ENCODE results near the gene CYTH1.

CYTH1 gene

GRCh38 chr17:78789149-78789662, 7.1 kb upstream of the CYTH1 start:
- no peaks in the 10 kb centered on the region for H3K27me3 ChIP-seq
- H3K4me3 ChIP-seq (ENCODE audit: low read depth, low read length): no peak overlapping the region
- no peak for TF ChIP-seq CTCF (IDR thresholded peaks at IDR 0.05; ENCODE audit: low read depth, low read length)
- no peaks in the 10 kb centered on the region for H3K9me3 ChIP-seq
- H3K4me1 ChIP-seq: no peaks in the 10 kb centered on the region; the same call in 1 of the 2 replicates
- no peak for DNase-seq
- peaks cover 20% of the 10 kb centered on the region for H3K36me3 ChIP-seq

GRCh38 chr17:78788451-78788850, 6.4 kb upstream of the CYTH1 start:
- Histone ChIP-seq H3K36me3 (peaks cover 17% of the 10 kb centered on the region), H3K4me3 (ENCODE audit: low read depth, low read length) (no peak overlapping the region), H3K4me1 (no peaks in the 10 kb centered on the region; the same call in 1 of the 2 replicates), H3K9me3 (no peaks in the 10 kb centered on the region), H3K27me3 (no peaks in the 10 kb centered on the region)
- no peak for TF ChIP-seq CTCF (IDR thresholded peaks at IDR 0.05; ENCODE audit: low read depth, low read length)
- no peak for DNase-seq

GRCh38 chr17:78787444-78787843, 5.4 kb upstream of the CYTH1 start:
- DNase-seq: no peak
- no peak for TF ChIP-seq CTCF (IDR thresholded peaks at IDR 0.05; ENCODE audit: low read depth, low read length)
- H3K9me3 ChIP-seq: no peaks in the 10 kb centered on the region

GRCh38 chr17:78785663-78786057, 3.6 kb upstream of the CYTH1 start:
- Histone ChIP-seq H3K4me3 (ENCODE audit: low read depth, low read length) (no peak overlapping the region), H3K4me1 (0 out of 2 replicates have a peak, but pooled peaks cover 2% of the 10 kb centered on the region), H3K27me3 (no peaks in the 10 kb centered on the region), H3K36me3 (peaks cover 3% of the 10 kb centered on the region; the same call in 1 of the 2 replicates), H3K9me3 (no peaks in the 10 kb centered on the region)
- no peak for TF ChIP-seq CTCF (IDR thresholded peaks at IDR 0.05; ENCODE audit: low read depth, low read length)
- DNase-seq: no peak

More at GRCh38 chr17:78787444-78787843, 5.4 kb upstream of the CYTH1 start:
- H3K4me3 ChIP-seq (ENCODE audit: low read depth, low read length): no peak overlapping the region
- H3K36me3 ChIP-seq: peaks cover 10% of the 10 kb centered on the region; the same call in 1 of the 2 replicates
- H3K4me1 ChIP-seq: peaks cover 2% of the 10 kb centered on the region; the same call in 1 of the 2 replicates
- H3K27me3 ChIP-seq: no peaks in the 10 kb centered on the region

GRCh38 chr17:78785011-78785662, 3.1 kb upstream of the CYTH1 start:
- no peaks in the 10 kb centered on the region for H3K9me3 ChIP-seq
- no peak for TF ChIP-seq CTCF (IDR thresholded peaks at IDR 0.05; ENCODE audit: low read depth, low read length)
- no peak for DNase-seq
- no peaks in the 10 kb centered on the region for H3K27me3 ChIP-seq
- H3K4me1 ChIP-seq: 0 out of 2 replicates have a peak, but pooled peaks cover 2% of the 10 kb centered on the region
- H3K4me3 ChIP-seq (ENCODE audit: low read depth, low read length): no peak overlapping the region
- no peaks in the 10 kb centered on the region; the same call in 1 of the 2 replicates for H3K36me3 ChIP-seq

- Histone ChIP-seq H3K4me1 (0 out of 2 replicates have a peak, but pooled peaks cover 2% of the 10 kb centered on the region), H3K36me3 (no peaks in the 10 kb centered on the region; the same call in 1 of the 2 replicates), H3K4me3 (ENCODE audit: low read depth, low read length) (no peak overlapping the region), H3K9me3 (no peaks in the 10 kb centered on the region), H3K27me3 (no peaks in the 10 kb centered on the region)
- no peak for TF ChIP-seq CTCF (IDR thresholded peaks at IDR 0.05; ENCODE audit: low read depth, low read length)
- DNase-seq: no peak
Measured at GRCh38 chr17:78784352-78784751, 2.3 kb upstream of the CYTH1 start.
